ENCODE measurements around the gene LRRK1. TPM values are rescaled to one million over a fixed set of nuclear protein-coding genes. Genes with fewer than 3 reads are reported as not detected.

The LRRK1 gene
- total RNA-seq, 1 experiment from 2014 or later: 7.0 TPM

- ChIA-PET CTCF (no interaction called here), POLR2A (ENCODE audit: unreplicated experiment) (no interaction called here)
- no peaks in the 10 kb centered on the region for H3K9me2 ChIP-seq (replicated peaks; ENCODE audit: low read length)
- H3K9me3 ChIP-seq (ENCODE audit: low read length): no peaks in the 10 kb centered on the region
- intact Hi-C loops (cut with micrococcal nuclease): no loop called here
- H3K4me1 ChIP-seq (ENCODE audit: insufficient read depth, low read length): no peaks in the 10 kb centered on the region
- TF ChIP-seq EZH2 (IDR thresholded peaks at IDR 0.05; ENCODE audit: low read length, unreplicated experiment) (no peak), CTCF (conservative IDR thresholded peaks at IDR 0.05; ENCODE audit: low read depth, low read length) (no peak), EZH2phosphoT487 (IDR thresholded peaks at IDR 0.05; ENCODE audit: borderline replicate concordance, low read length) (no peak)
- no peaks in the 10 kb centered on the region for H3K79me2 ChIP-seq (ENCODE audit: low read length)
- no peak overlapping the region for H3K4me3 ChIP-seq (ENCODE audit: low read length)
- H3K4me2 ChIP-seq (ENCODE audit: low read length): no peak overlapping the region
- H3K27me3 ChIP-seq (ENCODE audit: low read length): no peaks in the 10 kb centered on the region
- no peaks in the 10 kb centered on the region for H4K20me1 ChIP-seq (ENCODE audit: low read length)
- no peak overlapping the region for H3K9ac ChIP-seq (ENCODE audit: low read length)
- no peaks in the 10 kb centered on the region for H3F3A ChIP-seq (ENCODE audit: low read length, unreplicated experiment)
- no peak overlapping the region for H3K27ac ChIP-seq (ENCODE audit: low read length)
- ATAC-seq (no peak), DNase-seq (no peak)
- peaks cover 6% of the 10 kb centered on the region for H3K36me3 ChIP-seq (ENCODE audit: low read depth, low read length)
- no peak overlapping the region for H2AFZ ChIP-seq (ENCODE audit: low read length)
- no TSS peak for BruUV-seq (replicated peaks)
Measured at GRCh38 chr15:101038327-101039003, 119.3 kb downstream of the LRRK1 start.

- ChIA-PET POLR2A (ENCODE audit: unreplicated experiment) (no interaction called here), CTCF (no interaction called here)
- Histone ChIP-seq H2AFZ (ENCODE audit: low read length) (no peak overlapping the region), H4K20me1 (ENCODE audit: low read length) (no peaks in the 10 kb centered on the region), H3K27ac (ENCODE audit: low read length) (no peak overlapping the region), H3K36me3 (ENCODE audit: low read depth, low read length) (peaks cover 6% of the 10 kb centered on the region), H3K4me3 (ENCODE audit: low read length) (no peak overlapping the region), H3K4me1 (ENCODE audit: insufficient read depth, low read length) (no peaks in the 10 kb centered on the region), H3F3A (ENCODE audit: low read length, unreplicated experiment) (no peaks in the 10 kb centered on the region), H3K4me2 (ENCODE audit: low read length) (no peak overlapping the region), H3K9me2 (replicated peaks; ENCODE audit: low read length) (no peaks in the 10 kb centered on the region), H3K9ac (ENCODE audit: low read length) (no peak overlapping the region), H3K9me3 (ENCODE audit: low read length) (no peaks in the 10 kb centered on the region), H3K79me2 (ENCODE audit: low read length) (no peaks in the 10 kb centered on the region), H3K27me3 (ENCODE audit: low read length) (no peaks in the 10 kb centered on the region)
- BruUV-seq (replicated peaks): no TSS peak
- no peak for DNase-seq
- intact Hi-C loops (cut with micrococcal nuclease): no loop called here
- ATAC-seq: no peak
- no peak for TF ChIP-seq CTCF (conservative IDR thresholded peaks at IDR 0.05; ENCODE audit: low read depth, low read length)
- TF ChIP-seq EZH2 (IDR thresholded peaks at IDR 0.05; ENCODE audit: low read length, unreplicated experiment): no peak
- TF ChIP-seq EZH2phosphoT487 (IDR thresholded peaks at IDR 0.05; ENCODE audit: borderline replicate concordance, low read length): no peak
Measured at GRCh38 chr15:101039461-101039860, 120.3 kb downstream of the LRRK1 start.

- H3K9me2 ChIP-seq (replicated peaks; ENCODE audit: low read length): no peaks in the 10 kb centered on the region
- TF ChIP-seq EZH2phosphoT487 (IDR thresholded peaks at IDR 0.05; ENCODE audit: borderline replicate concordance, low read length): no peak
- TF ChIP-seq CTCF (conservative IDR thresholded peaks at IDR 0.05; ENCODE audit: low read depth, low read length): no peak
- TF ChIP-seq EZH2 (IDR thresholded peaks at IDR 0.05; ENCODE audit: low read length, unreplicated experiment): no peak
- H3K9ac ChIP-seq (ENCODE audit: low read length): no peak overlapping the region
- ChIA-PET CTCF (no interaction called here), POLR2A (ENCODE audit: unreplicated experiment) (no interaction called here)
- H3K79me2 ChIP-seq (ENCODE audit: low read length): no peaks in the 10 kb centered on the region
- no peaks in the 10 kb centered on the region for H3K9me3 ChIP-seq (ENCODE audit: low read length)
- H3K36me3 ChIP-seq (ENCODE audit: low read depth, low read length): no peaks in the 10 kb centered on the region
- intact Hi-C loops (cut with micrococcal nuclease): no loop called here
- DNase-seq (no peak), ATAC-seq (no peak)
- no peaks in the 10 kb centered on the region for H3F3A ChIP-seq (ENCODE audit: low read length, unreplicated experiment)
- H3K27me3 ChIP-seq (ENCODE audit: low read length): no peaks in the 10 kb centered on the region
- H2AFZ ChIP-seq (ENCODE audit: low read length): no peak overlapping the region
- BruUV-seq (replicated peaks): no TSS peak
- H3K27ac ChIP-seq (ENCODE audit: low read length): no peak overlapping the region
- H3K4me3 ChIP-seq (ENCODE audit: low read length): no peak overlapping the region
- H4K20me1 ChIP-seq (ENCODE audit: low read length): no peaks in the 10 kb centered on the region
- no peaks in the 10 kb centered on the region for H3K4me1 ChIP-seq (ENCODE audit: insufficient read depth, low read length)
- no peak overlapping the region for H3K4me2 ChIP-seq (ENCODE audit: low read length)
Measured at GRCh38 chr15:101042320-101042719, 123.2 kb downstream of the LRRK1 start.
